H9 (cell line): ENCODE data around the gene KBTBD12. TPM values are rescaled to one million over a fixed set of nuclear protein-coding genes. Genes with fewer than 3 reads are reported as not detected.

Experiments
- DNase-seq: peaks from one replicate; pipeline ENCODE4 v3.0.0-alpha.2; 2017
- H2AFZ ChIP-seq: one replicate; pipeline ENCODE4 v1.6.1; 2013; ENCODE audit warnings: mild to moderate bottlenecking, low read length, control low read depth, moderate library complexity
- H2AK5ac ChIP-seq: 2 replicates; pipeline ENCODE4 v1.6.1; 2013; ENCODE audit warnings: low read length, control low read depth, mixed read lengths; ENCODE audit not compliant: insufficient read length
- H2BK120ac ChIP-seq: one replicate; pipeline ENCODE4 v1.6.1; 2013; ENCODE audit warnings: low read depth, mild to moderate bottlenecking, low read length, control low read depth, inconsistent platforms; ENCODE audit not compliant: poor library complexity, severe bottlenecking
- H2BK12ac ChIP-seq: 2 replicates; pipeline ENCODE4 v1.6.1; 2013; ENCODE audit warnings: low read length, control low read depth, mixed read lengths, low read depth; ENCODE audit not compliant: insufficient read length
- H2BK15ac ChIP-seq: 2 replicates; pipeline ENCODE4 v1.6.1; 2013; ENCODE audit warnings: low read depth, low read length, control low read depth
- H2BK20ac ChIP-seq: one replicate; pipeline ENCODE4 v1.6.1; 2013; ENCODE audit warnings: low read depth, mild to moderate bottlenecking, low read length, control low read depth, inconsistent platforms; ENCODE audit not compliant: poor library complexity, severe bottlenecking
- H2BK5ac ChIP-seq: 2 replicates; pipeline ENCODE4 v1.6.1; 2013; ENCODE audit warnings: low read length, control low read depth, mixed read lengths; ENCODE audit not compliant: insufficient read length
- H3K14ac ChIP-seq: 2 replicates; pipeline ENCODE4 v1.6.1; 2013; ENCODE audit warnings: low read length, control low read depth; ENCODE audit not compliant: insufficient read depth
- H3K18ac ChIP-seq: 2 replicates; pipeline ENCODE4 v1.6.1; 2013; ENCODE audit warnings: low read depth, mild to moderate bottlenecking, mixed read lengths, low read length, control low read depth; ENCODE audit not compliant: insufficient read length
- H3K23ac ChIP-seq: 2 replicates; pipeline ENCODE4 v1.6.1; 2013; ENCODE audit warnings: low read length, control low read depth, mixed read lengths, low read depth; ENCODE audit not compliant: insufficient read length
- H3K23me2 ChIP-seq: 2 replicates; pipeline ENCODE4 v1.6.1; 2013; ENCODE audit warnings: low read depth, mild to moderate bottlenecking, mixed read lengths, low read length, control low read depth; ENCODE audit not compliant: insufficient read length, poor library complexity, severe bottlenecking
- H3K27ac ChIP-seq: 2 replicates; pipeline ENCODE4 v1.5.1; 2013; ENCODE audit warnings: low read length, control low read depth, mixed read lengths, low read depth; ENCODE audit not compliant: insufficient read length
- H3K27me3 ChIP-seq: 2 replicates; pipeline ENCODE4 v1.6.1; 2013; ENCODE audit warnings: low read length, control low read depth, inconsistent platforms; ENCODE audit not compliant: insufficient read depth
- H3K4ac ChIP-seq: 2 replicates; pipeline ENCODE4 v1.6.1; 2013; ENCODE audit warnings: low read depth, mild to moderate bottlenecking, control low read depth, inconsistent platforms, low read length, moderate library complexity
- H3K4me1 ChIP-seq: 2 replicates; pipeline ENCODE4 v1.6.1; 2013; ENCODE audit warnings: low read length, control low read depth, inconsistent platforms; ENCODE audit not compliant: insufficient read depth
- H3K4me2 ChIP-seq: 2 replicates; pipeline ENCODE4 v1.6.1; 2013; ENCODE audit warnings: low read length, control low read depth, mixed read lengths; ENCODE audit not compliant: insufficient read length, insufficient read depth
- H3K56ac ChIP-seq: 2 replicates; pipeline ENCODE4 v1.6.1; 2013; ENCODE audit warnings: low read depth, mild to moderate bottlenecking, mixed read lengths, low read length, control low read depth; ENCODE audit not compliant: insufficient read length
- H3K79me1 ChIP-seq: 2 replicates; pipeline ENCODE4 v1.6.1; 2013; ENCODE audit warnings: low read depth, mild to moderate bottlenecking, moderate library complexity, low read length, control low read depth, inconsistent platforms; ENCODE audit not compliant: insufficient read depth, poor library complexity, severe bottlenecking
- H3K79me2 ChIP-seq: 2 replicates; pipeline ENCODE4 v1.6.1; 2013; ENCODE audit warnings: low read length, control low read depth, inconsistent platforms; ENCODE audit not compliant: insufficient read depth
- H3K9ac ChIP-seq: 2 replicates; pipeline ENCODE4 v1.6.1; 2013; ENCODE audit warnings: low read length, control low read depth, mixed read lengths; ENCODE audit not compliant: insufficient read length; ENCODE audit errors: extremely low read depth
- H3K9me3 ChIP-seq: one replicate; pipeline ENCODE4 v1.6.1; 2013; ENCODE audit warnings: low read depth, low read length, inconsistent platforms; ENCODE audit not compliant: control insufficient read depth
- H3T11ph ChIP-seq: one replicate; pipeline ENCODE4 v1.6.1; 2013; ENCODE audit warnings: mild to moderate bottlenecking, low read length, control low read depth, inconsistent platforms
- H4K20me1 ChIP-seq: one replicate; pipeline ENCODE4 v1.6.1; 2013; ENCODE audit not compliant: control insufficient read depth, insufficient read length, insufficient read depth
- H4K5ac ChIP-seq: 2 replicates; pipeline ENCODE4 v1.6.1; 2013; ENCODE audit warnings: low read depth, mild to moderate bottlenecking, mixed read lengths, low read length, control low read depth; ENCODE audit not compliant: insufficient read length
- H4K8ac ChIP-seq: replicated peaks from 2 replicates; pipeline ENCODE4 v1.6.1; 2013; ENCODE audit warnings: low read length, control low read depth, mixed read lengths, low read depth; ENCODE audit not compliant: insufficient read length
- H4K91ac ChIP-seq: 2 replicates; pipeline ENCODE4 v1.6.1; 2013; ENCODE audit warnings: low read depth, mild to moderate bottlenecking, moderate library complexity, mixed read lengths, low read length, control low read depth; ENCODE audit not compliant: insufficient read length
- H3K27ac Mint-ChIP-seq, 3 experiments: 2 replicates in 2 of 3; 3 replicates in 1 of 3; pipeline ENCODE4 v1.8.0; 2020 to 2021; ENCODE audit warnings: mixed read lengths in 3 of 3, mild to moderate bottlenecking in 1 of 3, moderate library complexity in 1 of 3
- H3K27me3 Mint-ChIP-seq: 2 replicates; pipeline ENCODE4 v1.8.0; 2021; ENCODE audit warnings: low read depth, mild to moderate bottlenecking, moderate library complexity, mixed read lengths
- H3K36me3 Mint-ChIP-seq, 3 experiments: 2 replicates in 2 of 3; 3 replicates in 1 of 3; pipeline ENCODE4 v1.8.0; 2020 to 2021; ENCODE audit warnings: low read depth in 3 of 3, mixed read lengths in 3 of 3; ENCODE audit not compliant: insufficient read depth in 1 of 3
- H3K4me1 Mint-ChIP-seq, 2 experiments: 2 replicates each; pipeline ENCODE4 v1.8.0; 2020; ENCODE audit warnings: mixed read lengths in 2 of 2
- H3K4me3 Mint-ChIP-seq, 2 experiments: 2 replicates in 1 of 2; 3 replicates in 1 of 2; pipeline ENCODE4 v1.8.0; 2020 to 2021; ENCODE audit warnings: mild to moderate bottlenecking in 2 of 2, mixed read lengths in 2 of 2, moderate library complexity in 1 of 2
- H3K9me3 Mint-ChIP-seq, 2 experiments: 2 replicates in 1 of 2; 3 replicates in 1 of 2; pipeline ENCODE4 v1.8.0; 2020; ENCODE audit warnings: mild to moderate bottlenecking in 2 of 2, mixed read lengths in 2 of 2, moderate library complexity in 1 of 2
- CTCF ChIP-seq: fragments of 200-600 bp; sonication (generic); conservative IDR thresholded peaks from 3 replicates; pipeline ENCODE4 v1.8.0; 2021; ENCODE audit warnings: antibody characterized with exemption, mild to moderate bottlenecking
- WGBS: extraction: QIAGEN DNeasy Blood & Tissue Kit; methylation state at CpG from one replicate; pipeline ENCODE4 v1.1.7; 2013; ENCODE audit warnings: missing lambda C conversion rate, low lambda C conversion rate, mixed read lengths; ENCODE audit not compliant: insufficient read length; ENCODE audit errors: extremely low coverage; 5-methylcytosine and 5-hydroxymethylcytosine counted together
- total RNA-seq: library from RNA; stranded (reverse); gene quantifications from 2 replicates; pipeline ENCODE4 v1.2.1, GENCODE V29; 2021

The KBTBD12 gene
- total RNA-seq, 1 experiment from 2014 or later: not detected

GRCh38 chr3:127987309-127987995, 72.4 kb downstream of the KBTBD12 start:
- peaks cover 57% of the 10 kb centered on the region for H3K27me3 Mint-ChIP-seq
- DNase-seq: no peak
- Histone ChIP-seq H4K8ac (no peak overlapping the region), H2AFZ (no peak overlapping the region), H4K91ac (no peak overlapping the region), H2BK5ac (no peak overlapping the region), H3K23ac (no peak overlapping the region), H3K79me2 (no peaks in the 10 kb centered on the region), H3K4me2 (no peak overlapping the region), H2AK5ac (no peak overlapping the region), H2BK15ac (no peak overlapping the region), H3K27ac (no peak overlapping the region), H3K79me1 (no peaks in the 10 kb centered on the region), H3K23me2 (no peaks in the 10 kb centered on the region), H3K27me3 (no peaks in the 10 kb centered on the region), H3K56ac (no peak overlapping the region), H4K5ac (no peak overlapping the region), H2BK12ac (no peak overlapping the region), H4K20me1 (no peaks in the 10 kb centered on the region), H2BK120ac (no peak overlapping the region), H3T11ph (no peak overlapping the region), H3K9ac (no peak overlapping the region), H3K4me1 (no peaks in the 10 kb centered on the region), H2BK20ac (no peak overlapping the region), H3K14ac (no peak overlapping the region), H3K18ac (no peak overlapping the region), H3K9me3 (no peaks in the 10 kb centered on the region), H3K4ac (no peak overlapping the region)
- H3K27ac Mint-ChIP-seq: no peak overlapping the region
- H3K4me3 Mint-ChIP-seq: no peak overlapping the region
- H3K9me3 Mint-ChIP-seq: peaks cover 0 to under 1% of the 10 kb centered on the region in 2 experiments; a peak in 1 of 5 replicates
- TF ChIP-seq CTCF: no peak
- WGBS: no CpG with 5 or more reads among the region's 7 CpGs
- no peaks in the 10 kb centered on the region; a peak in 1 of 7 replicates for H3K36me3 Mint-ChIP-seq
- peaks cover 4 to 11% of the 10 kb centered on the region in 2 experiments; a peak in 3 of 4 replicates for H3K4me1 Mint-ChIP-seq
